SK-N-MC (cell line): ENCODE results near the gene C12orf43.

Experiments
- DNase-seq: peaks from one replicate; pipeline ENCODE4 v3.0.0-alpha.2; 2011; ENCODE audit warnings: low read depth, low spot score
- H3K27ac ChIP-seq: fragments of 200-600 bp; sonication (generic); 2 replicates; pipeline ENCODE4 v1.5.1; 2016; ENCODE audit warnings: mixed run types
- H3K36me3 ChIP-seq: fragments of 200-600 bp; sonication (generic); 2 replicates; pipeline ENCODE4 v1.6.1; 2017; ENCODE audit warnings: antibody characterized with exemption, low read length, mixed read lengths; ENCODE audit not compliant: insufficient read depth
- H3K4me3 ChIP-seq: fragments of 200-600 bp; sonication (generic); 2 replicates; pipeline ENCODE4 v1.5.1; 2016
- H3K9ac ChIP-seq: fragments of 200-600 bp; sonication (generic); 2 replicates; pipeline ENCODE4 v1.8.0; 2017; ENCODE audit warnings: mixed run types, mixed read lengths; ENCODE audit not compliant: insufficient read length
- H3K9me3 ChIP-seq: fragments of 200-600 bp; sonication (generic); 2 replicates; pipeline ENCODE4 v1.6.1; 2017; ENCODE audit warnings: low read depth, mild to moderate bottlenecking, antibody characterized with exemption, low read length, moderate library complexity, mixed read lengths
- EZH2 ChIP-seq: fragments of 200-600 bp; sonication (generic); IDR thresholded peaks from one replicate; pipeline ENCODE4 v1.6.1; 2017; ENCODE audit warnings: antibody characterized with exemption
- FOXP2 ChIP-seq: optimal IDR thresholded peaks from 2 replicates; pipeline ENCODE3; 2011; ENCODE audit warnings: mild to moderate bottlenecking, moderate library complexity; ENCODE audit not compliant: insufficient read depth; ENCODE audit errors: extremely low read length, control extremely low read depth
- POLR2AphosphoS5 ChIP-seq: IDR thresholded peaks from 2 replicates; pipeline ENCODE4 v1.6.1; 2012; ENCODE audit warnings: mild to moderate bottlenecking, low read depth, low read length, borderline replicate concordance

C12orf43 gene

GRCh38 chr12:120980800-120981368 is 35.4 kb downstream of the C12orf43 start:
- H3K36me3 ChIP-seq = no peaks in the 10 kb centered on the region
- no peak for DNase-seq
- H3K27ac ChIP-seq = no peak overlapping the region
- H3K4me3 ChIP-seq = no peak overlapping the region
- no peaks in the 10 kb centered on the region for H3K9me3 ChIP-seq
- no peak overlapping the region for H3K9ac ChIP-seq
- TF ChIP-seq EZH2 (no peak), FOXP2 (no peak), POLR2AphosphoS5 (no peak)

- Histone ChIP-seq H3K9me3 (no peaks in the 10 kb centered on the region), H3K36me3 (no peaks in the 10 kb centered on the region), H3K9ac (no peak overlapping the region), H3K4me3 (no peak overlapping the region), H3K27ac (no peak overlapping the region)
- no peak for DNase-seq
- no peak for TF ChIP-seq EZH2
- TF ChIP-seq FOXP2 = no peak
- TF ChIP-seq POLR2AphosphoS5 = no peak
These were observed 36.2 kb downstream of the C12orf43 start for GRCh38 chr12:120979862-120980696.

- no peaks in the 10 kb centered on the region for H3K9me3 ChIP-seq
- DNase-seq = no peak
- H3K27ac ChIP-seq = no peak overlapping the region
- H3K36me3 ChIP-seq = no peaks in the 10 kb centered on the region
- H3K9ac ChIP-seq = no peak overlapping the region
- H3K4me3 ChIP-seq = no peak overlapping the region
- TF ChIP-seq POLR2AphosphoS5 = no peak
- no peak for TF ChIP-seq EZH2
- no peak for TF ChIP-seq FOXP2
These were observed 36.9 kb downstream of the C12orf43 start for GRCh38 chr12:120979220-120979861.

GRCh38 chr12:120978296-120979219 is 37.7 kb downstream of the C12orf43 start, which contains the start of gene HNF1A:
Gene HNF1A (plus strand): TSS chr12:120978543. CDS start chr12:120978769, 226 bp downstream.
- no peak for DNase-seq
- H3K9me3 ChIP-seq = no peaks in the 10 kb centered on the region
- no peak within 1 kb of the TSS for H3K27ac ChIP-seq
- no peak within 1 kb of the TSS for H3K9ac ChIP-seq
- no peak for TF ChIP-seq EZH2
- no peak within 1 kb of the TSS for H3K4me3 ChIP-seq
- no peaks in the 10 kb centered on the region for H3K36me3 ChIP-seq

GRCh38 chr12:120977531-120978295 is 38.6 kb downstream of the C12orf43 start:
- H3K27ac ChIP-seq = no peak overlapping the region
- H3K9ac ChIP-seq = no peak overlapping the region
- H3K4me3 ChIP-seq = no peak overlapping the region
- H3K9me3 ChIP-seq = no peaks in the 10 kb centered on the region
- DNase-seq = no peak
- H3K36me3 ChIP-seq = no peaks in the 10 kb centered on the region
- TF ChIP-seq FOXP2 = no peak
- TF ChIP-seq EZH2 = no peak
- no peak for TF ChIP-seq POLR2AphosphoS5

- no peaks in the 10 kb centered on the region for H3K36me3 ChIP-seq
- no peak for TF ChIP-seq POLR2AphosphoS5
- TF ChIP-seq FOXP2 = no peak
- no peak for TF ChIP-seq EZH2
- DNase-seq = no peak
- H3K9me3 ChIP-seq = no peaks in the 10 kb centered on the region
- H3K27ac ChIP-seq = no peak overlapping the region
- no peak overlapping the region for H3K9ac ChIP-seq
- no peak overlapping the region for H3K4me3 ChIP-seq
These were observed 43.3 kb downstream of the C12orf43 start for GRCh38 chr12:120972870-120973543.
